NOMO-1 (cell line): Measurements from ENCODE around the gene CACYBP.

ENCODE experiments used
- DNase-seq, 2 experiments: peaks; one replicate each; lab custom pipeline; 2025; ENCODE audit not compliant: unreplicated experiment in 2 of 2; lab: John Stamatoyannopoulos, UW

CACYBP gene

GRCh38 chr1:174971466-174971865 lies 28.3 kb upstream of the CACYBP start:
- DNase-seq, result no peak

- peak in 1 of 2 experiments; percentile 47 for DNase-seq
These were observed 27.8 kb upstream of the CACYBP start for GRCh38 chr1:174971902-174972301.

GRCh38 chr1:174974711-174975119 lies 25.0 kb upstream of the CACYBP start:
- no peak for DNase-seq

- no peak for DNase-seq
These were observed 24.0 kb upstream of the CACYBP start for GRCh38 chr1:174975764-174976163.

GRCh38 chr1:174976436-174977108 lies 23.2 kb upstream of the CACYBP start:
- DNase-seq, result no peak

GRCh38 chr1:174982971-174983689 lies 16.6 kb upstream of the CACYBP start:
- peak in 1 of 2 experiments; percentile 46 for DNase-seq

GRCh38 chr1:174984952-174985351 lies 14.8 kb upstream of the CACYBP start:
- no peak for DNase-seq

GRCh38 chr1:174988539-174988938 lies 11.2 kb upstream of the CACYBP start:
- DNase-seq, result no peak

GRCh38 chr1:174988986-174989385 lies 10.8 kb upstream of the CACYBP start:
- no peak for DNase-seq

- no peak for DNase-seq
These were observed 10.1 kb upstream of the CACYBP start for GRCh38 chr1:174989536-174990220.

- DNase-seq, result peak in 1 of 2 experiments; percentile 64
These were observed 9.3 kb upstream of the CACYBP start for GRCh38 chr1:174990382-174990999.

GRCh38 chr1:174991473-174991872 lies 8.3 kb upstream of the CACYBP start:
- no peak for DNase-seq

GRCh38 chr1:174995121-174995520 lies 4.6 kb upstream of the CACYBP start:
- no peak for DNase-seq

- no peak for DNase-seq
These were observed 3.8 kb upstream of the CACYBP start for GRCh38 chr1:174995916-174996315.

- peak in 1 of 2 experiments; percentile 10 for DNase-seq
These were observed 3.3 kb upstream of the CACYBP start for GRCh38 chr1:174996476-174996875.

GRCh38 chr1:174997041-174997440 lies 2.7 kb upstream of the CACYBP start:
- no peak for DNase-seq

GRCh38 chr1:174998569-174999215 lies 1.1 kb upstream of the CACYBP start:
- DNase-seq, result peak; percentile 44 to 78

- peak; percentile 96 to 97 for DNase-seq
These were observed 371 bp upstream of the CACYBP start for GRCh38 chr1:174999216-174999935.

GRCh38 chr1:175000697-175001187 lies 995 bp downstream of the CACYBP start:
- no peak for DNase-seq
